Smooth muscle cell (in vitro differentiated cells): ENCODE measurements around the gene ARHGEF10L. TPM values are rescaled to one million over a fixed set of nuclear protein-coding genes. Genes with fewer than 3 reads are reported as not detected.

ENCODE experiments used
- DNase-seq: peaks from one replicate; lab custom pipeline; 2025; ENCODE audit not compliant: unreplicated experiment; lab: John Stamatoyannopoulos, UW
- H2AFZ ChIP-seq: fragments of 200-600 bp; sonication (generic); 2 replicates; pipeline ENCODE4 v1.6.0; 2016; ENCODE audit warnings: antibody characterized with exemption, low read depth, mild to moderate bottlenecking
- H3F3A ChIP-seq: fragments of 200-600 bp; sonication (generic); 2 replicates; pipeline ENCODE4 v1.6.0; 2017; ENCODE audit warnings: antibody characterized with exemption, low read depth
- H3K27ac ChIP-seq: fragments of 200-600 bp; sonication (generic); 2 replicates; pipeline ENCODE4 v1.5.1; 2016; ENCODE audit warnings: low read depth, mild to moderate bottlenecking
- H3K27me3 ChIP-seq: fragments of 200-600 bp; sonication (generic); 2 replicates; pipeline ENCODE4 v1.6.1; 2016; ENCODE audit warnings: low read depth, mild to moderate bottlenecking
- H3K36me3 ChIP-seq: fragments of 200-600 bp; sonication (generic); 2 replicates; pipeline ENCODE4 v1.5.1; 2016; ENCODE audit warnings: low read depth
- H3K4me1 ChIP-seq: fragments of 200-600 bp; sonication (generic); 2 replicates; pipeline ENCODE4 v1.5.1; 2016; ENCODE audit warnings: low read depth
- H3K4me2 ChIP-seq: fragments of 200-600 bp; sonication (generic); 2 replicates; pipeline ENCODE4 v1.6.0; 2016; ENCODE audit warnings: mild to moderate bottlenecking
- H3K4me3 ChIP-seq: fragments of 200-600 bp; sonication (generic); 2 replicates; pipeline ENCODE4 v1.5.1; 2016; ENCODE audit warnings: mild to moderate bottlenecking
- H3K79me2 ChIP-seq: fragments of 200-600 bp; sonication (generic); 2 replicates; pipeline ENCODE4 v1.6.0; 2016; ENCODE audit warnings: low read depth, mild to moderate bottlenecking
- H3K9ac ChIP-seq: fragments of 200-600 bp; sonication (generic); 2 replicates; pipeline ENCODE4 v1.6.0; 2016; ENCODE audit warnings: low read depth
- H3K9me3 ChIP-seq: fragments of 200-600 bp; sonication (generic); replicated peaks from 2 replicates; pipeline ENCODE4 v1.5.1; 2016; ENCODE audit warnings: low read depth
- H4K20me1 ChIP-seq: fragments of 200-600 bp; sonication (generic); 2 replicates; pipeline ENCODE4 v1.6.0; 2016; ENCODE audit warnings: low read depth
- CTCF ChIP-seq: fragments of 200-600 bp; sonication (generic); IDR thresholded peaks from 2 replicates; pipeline ENCODE4 v1.5.1; 2017; ENCODE audit warnings: borderline replicate concordance, mild to moderate bottlenecking, antibody characterized with exemption; ENCODE audit not compliant: insufficient read depth, poor library complexity, severe bottlenecking
- WGBS: methylation state at CpG from one replicate; pipeline ENCODE4 v1.1.7; 2016; ENCODE audit warnings: low lambda C conversion rate; 5-methylcytosine and 5-hydroxymethylcytosine counted together
- polyA plus RNA-seq: library from polyadenylated mRNA; unstranded; fragments of >200 nt; fragmentation: Nextera tagmentation; extraction: Ambion mirVana; gene quantifications from 2 replicates; pipeline ENCODE4 v1.2.1, GENCODE V29; 2016
- total RNA-seq: library from RNA; depleted of rRNA; stranded (reverse); fragments of >200 nt; gene quantifications from 2 replicates; pipeline ENCODE4 v1.2.3, GENCODE V29; 2014

Gene ARHGEF10L
- total and polyA plus RNA-seq, 2 experiments from 2014 or later: 6.6 to 13.7 TPM

- Histone ChIP-seq H3K4me1 (peaks cover 10% of the 10 kb centered on the region), H3K79me2 (no peaks in the 10 kb centered on the region), H3K27me3 (no peaks in the 10 kb centered on the region), H3K9me3 (no peaks in the 10 kb centered on the region), H2AFZ (no peak overlapping the region), H3K27ac (no peak overlapping the region), H3F3A (no peaks in the 10 kb centered on the region), H3K4me3 (no peak overlapping the region), H4K20me1 (peaks cover 95% of the 10 kb centered on the region), H3K36me3 (no peaks in the 10 kb centered on the region), H3K4me2 (no peak overlapping the region), H3K9ac (no peak overlapping the region)
- 92% methylated on average over 13 of the region's 13 CpGs for WGBS
- TF ChIP-seq CTCF: no peak
- no peak for DNase-seq
Observed at GRCh38 chr1:17673329-17674072, 134.0 kb downstream of the ARHGEF10L start.

GRCh38 chr1:17674726-17675500, 135.4 kb downstream of the ARHGEF10L start:
- Histone ChIP-seq H4K20me1 (peaks cover 92% of the 10 kb centered on the region), H2AFZ (no peak overlapping the region)

GRCh38 chr1:17675744-17676143, 136.2 kb downstream of the ARHGEF10L start:
- H3K4me1 ChIP-seq: peaks cover 10% of the 10 kb centered on the region
- H3K9me3 ChIP-seq: no peaks in the 10 kb centered on the region
- H2AFZ ChIP-seq: no peak overlapping the region
- no peak overlapping the region for H3K4me3 ChIP-seq
- H3K79me2 ChIP-seq: no peaks in the 10 kb centered on the region
- TF ChIP-seq CTCF: no peak
- H3K27me3 ChIP-seq: no peaks in the 10 kb centered on the region
- no peak overlapping the region for H3K27ac ChIP-seq
- no peak for DNase-seq
- no peaks in the 10 kb centered on the region for H3K36me3 ChIP-seq
- H3K9ac ChIP-seq: no peak overlapping the region
- no peak overlapping the region for H3K4me2 ChIP-seq
- peaks cover 84% of the 10 kb centered on the region for H4K20me1 ChIP-seq
- H3F3A ChIP-seq: no peaks in the 10 kb centered on the region
- WGBS: 96% methylated on average over 3 of the region's 3 CpGs

More at GRCh38 chr1:17674726-17675500, 135.4 kb downstream of the ARHGEF10L start:
- peaks cover 10% of the 10 kb centered on the region for H3K4me1 ChIP-seq
- no peak for TF ChIP-seq CTCF
- H3K36me3 ChIP-seq: no peaks in the 10 kb centered on the region
- no peak overlapping the region for H3K9ac ChIP-seq
- H3K4me3 ChIP-seq: no peak overlapping the region
- no peaks in the 10 kb centered on the region for H3F3A ChIP-seq
- WGBS: 91% methylated on average over 14 of the region's 14 CpGs
- H3K9me3 ChIP-seq: no peaks in the 10 kb centered on the region
- no peak overlapping the region for H3K4me2 ChIP-seq
- no peaks in the 10 kb centered on the region for H3K27me3 ChIP-seq
- DNase-seq: no peak
- H3K79me2 ChIP-seq: no peaks in the 10 kb centered on the region
- H3K27ac ChIP-seq: no peak overlapping the region
